HL-60 (cell line): Measurements from ENCODE around the gene LYPLA2.
A peak's percentile ranks its signal among the peaks of the same experiment; 100 is the strongest.

Experiments used
- DNase-seq, 2 experiments: peaks; one replicate each; pipeline ENCODE4 v3.0.0-alpha.2; 2010 to 2020; ENCODE audit warnings: low read depth in 1 of 2, low spot score in 1 of 2
- H3K27ac ChIP-seq: fragments of 250-450 bp; sonication (Bioruptor Pico); replicated peaks from 2 replicates; pipeline ENCODE4 v1.5.1; 2020; ENCODE audit warnings: mild to moderate bottlenecking, moderate library complexity
- H3K27me3 ChIP-seq: fragments of 250-450 bp; sonication (Bioruptor Pico); 2 replicates; pipeline ENCODE4 v1.5.1; 2021; ENCODE audit warnings: mild to moderate bottlenecking, moderate library complexity; ENCODE audit not compliant: insufficient read depth, poor library complexity, severe bottlenecking
- H3K4me3 ChIP-seq: replicated peaks from 2 replicates; pipeline ENCODE4 v1.5.1; 2011; ENCODE audit warnings: mild to moderate bottlenecking, control low read depth, low read length; ENCODE audit not compliant: insufficient read depth
- GABPA ChIP-seq: IDR thresholded peaks from 2 replicates; pipeline ENCODE4 v1.6.1; 2012; ENCODE audit warnings: low read depth
- POLR2AphosphoS5 ChIP-seq: IDR thresholded peaks from 2 replicates; pipeline ENCODE4 v1.6.1; 2012; ENCODE audit warnings: low read depth
- SPI1 ChIP-seq: IDR thresholded peaks from 2 replicates; pipeline ENCODE4 v1.6.1; 2012; ENCODE audit warnings: low read depth, mild to moderate bottlenecking, borderline replicate concordance
- long read RNA-seq: library from polyadenylated mRNA; unstranded; transcript quantifications from one replicate; pipeline ENCODE4 v2.0.0, GENCODE V29; 2020
- TF ChIP-seq, protein P1 (sequence below): IDR thresholded peaks from 2 replicates; pipeline ENCODE4 v1.6.1; 2012; ENCODE audit warnings: low read depth; ENCODE audit not compliant: insufficient replicate concordance
- TF ChIP-seq, protein P2 (sequence below): IDR thresholded peaks from one replicate; pipeline ENCODE4 v1.5.1; 2011; ENCODE audit warnings: low read length, control low read depth, inconsistent platforms; ENCODE audit not compliant: insufficient read depth

The LYPLA2 gene
- long read RNA-seq, transcript LYPLA2-205 (10 exons, 1,810 nt): major isoform, 296 of 350 reads
- long read RNA-seq, partial matches to known transcripts: 18 of 350 reads
- long read RNA-seq, other reads (novel, unspliced or antisense): 28 of 350 reads

DNA sequence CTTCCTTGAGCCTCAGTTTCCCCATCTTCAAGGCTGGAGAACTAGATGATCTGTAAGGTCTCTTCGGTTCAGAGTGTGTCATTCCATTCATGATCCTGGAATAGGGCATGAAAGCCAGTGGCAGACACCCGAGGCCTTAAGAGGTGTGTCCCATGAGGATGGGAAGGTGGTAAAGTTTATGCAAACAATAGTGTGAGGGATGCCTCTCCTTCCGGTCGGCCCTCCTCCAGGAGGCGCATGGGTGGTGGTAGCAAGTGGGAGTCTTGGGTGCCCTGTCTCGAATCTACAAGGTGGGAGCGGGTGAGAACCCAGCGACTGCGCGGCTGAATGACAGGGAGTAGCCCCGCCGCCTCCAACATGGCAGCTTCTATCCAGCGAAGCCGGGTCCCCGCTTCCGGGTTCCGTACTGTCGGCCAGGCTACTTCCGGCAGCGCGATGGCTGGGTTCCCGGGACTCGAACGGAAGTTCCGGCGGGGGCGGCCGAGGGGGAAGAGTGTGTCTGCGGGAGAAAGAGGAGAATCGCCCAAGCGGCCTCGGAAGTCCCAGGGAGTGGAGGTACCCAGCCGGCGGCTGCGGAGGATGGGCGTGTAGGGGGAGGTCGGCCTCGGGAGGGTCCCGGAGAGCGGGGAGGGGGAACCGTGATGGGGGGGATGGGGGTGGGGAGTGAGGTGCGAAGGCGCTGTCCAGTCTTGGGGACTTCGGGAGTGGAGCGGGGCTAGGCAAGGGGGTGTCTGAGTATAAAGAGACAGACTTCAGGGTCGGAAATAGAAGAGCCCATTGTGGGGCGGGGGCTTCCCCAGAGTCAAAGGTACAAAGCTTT, at the start of gene LYPLA2:
TSS of gene LYPLA2 (plus strand) at position 450 of the 820 bp plus-strand sequence. CDS start 1,538 bp downstream, outside the sequence.
- Histone ChIP-seq H3K4me3 (peak within 1 kb of the TSS; percentile 76), H3K27me3 (no peaks in the 10 kb centered on the region), H3K27ac (peak within 1 kb of the TSS; percentile 64)
- peak; percentile 75 for TF ChIP-seq POLR2AphosphoS5
- TF ChIP-seq, protein P1, sequence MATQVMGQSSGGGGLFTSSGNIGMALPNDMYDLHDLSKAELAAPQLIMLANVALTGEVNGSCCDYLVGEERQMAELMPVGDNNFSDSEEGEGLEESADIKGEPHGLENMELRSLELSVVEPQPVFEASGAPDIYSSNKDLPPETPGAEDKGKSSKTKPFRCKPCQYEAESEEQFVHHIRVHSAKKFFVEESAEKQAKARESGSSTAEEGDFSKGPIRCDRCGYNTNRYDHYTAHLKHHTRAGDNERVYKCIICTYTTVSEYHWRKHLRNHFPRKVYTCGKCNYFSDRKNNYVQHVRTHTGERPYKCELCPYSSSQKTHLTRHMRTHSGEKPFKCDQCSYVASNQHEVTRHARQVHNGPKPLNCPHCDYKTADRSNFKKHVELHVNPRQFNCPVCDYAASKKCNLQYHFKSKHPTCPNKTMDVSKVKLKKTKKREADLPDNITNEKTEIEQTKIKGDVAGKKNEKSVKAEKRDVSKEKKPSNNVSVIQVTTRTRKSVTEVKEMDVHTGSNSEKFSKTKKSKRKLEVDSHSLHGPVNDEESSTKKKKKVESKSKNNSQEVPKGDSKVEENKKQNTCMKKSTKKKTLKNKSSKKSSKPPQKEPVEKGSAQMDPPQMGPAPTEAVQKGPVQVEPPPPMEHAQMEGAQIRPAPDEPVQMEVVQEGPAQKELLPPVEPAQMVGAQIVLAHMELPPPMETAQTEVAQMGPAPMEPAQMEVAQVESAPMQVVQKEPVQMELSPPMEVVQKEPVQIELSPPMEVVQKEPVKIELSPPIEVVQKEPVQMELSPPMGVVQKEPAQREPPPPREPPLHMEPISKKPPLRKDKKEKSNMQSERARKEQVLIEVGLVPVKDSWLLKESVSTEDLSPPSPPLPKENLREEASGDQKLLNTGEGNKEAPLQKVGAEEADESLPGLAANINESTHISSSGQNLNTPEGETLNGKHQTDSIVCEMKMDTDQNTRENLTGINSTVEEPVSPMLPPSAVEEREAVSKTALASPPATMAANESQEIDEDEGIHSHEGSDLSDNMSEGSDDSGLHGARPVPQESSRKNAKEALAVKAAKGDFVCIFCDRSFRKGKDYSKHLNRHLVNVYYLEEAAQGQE: peak; percentile 41
- TF ChIP-seq, protein P2, sequence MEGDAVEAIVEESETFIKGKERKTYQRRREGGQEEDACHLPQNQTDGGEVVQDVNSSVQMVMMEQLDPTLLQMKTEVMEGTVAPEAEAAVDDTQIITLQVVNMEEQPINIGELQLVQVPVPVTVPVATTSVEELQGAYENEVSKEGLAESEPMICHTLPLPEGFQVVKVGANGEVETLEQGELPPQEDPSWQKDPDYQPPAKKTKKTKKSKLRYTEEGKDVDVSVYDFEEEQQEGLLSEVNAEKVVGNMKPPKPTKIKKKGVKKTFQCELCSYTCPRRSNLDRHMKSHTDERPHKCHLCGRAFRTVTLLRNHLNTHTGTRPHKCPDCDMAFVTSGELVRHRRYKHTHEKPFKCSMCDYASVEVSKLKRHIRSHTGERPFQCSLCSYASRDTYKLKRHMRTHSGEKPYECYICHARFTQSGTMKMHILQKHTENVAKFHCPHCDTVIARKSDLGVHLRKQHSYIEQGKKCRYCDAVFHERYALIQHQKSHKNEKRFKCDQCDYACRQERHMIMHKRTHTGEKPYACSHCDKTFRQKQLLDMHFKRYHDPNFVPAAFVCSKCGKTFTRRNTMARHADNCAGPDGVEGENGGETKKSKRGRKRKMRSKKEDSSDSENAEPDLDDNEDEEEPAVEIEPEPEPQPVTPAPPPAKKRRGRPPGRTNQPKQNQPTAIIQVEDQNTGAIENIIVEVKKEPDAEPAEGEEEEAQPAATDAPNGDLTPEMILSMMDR: no peak
- TF ChIP-seq GABPA: peak; percentile 95
- TF ChIP-seq SPI1: peak; percentile 43; the same call in 1 of the 2 replicates
- peak; percentile 86 to 94 for DNase-seq

DNA sequence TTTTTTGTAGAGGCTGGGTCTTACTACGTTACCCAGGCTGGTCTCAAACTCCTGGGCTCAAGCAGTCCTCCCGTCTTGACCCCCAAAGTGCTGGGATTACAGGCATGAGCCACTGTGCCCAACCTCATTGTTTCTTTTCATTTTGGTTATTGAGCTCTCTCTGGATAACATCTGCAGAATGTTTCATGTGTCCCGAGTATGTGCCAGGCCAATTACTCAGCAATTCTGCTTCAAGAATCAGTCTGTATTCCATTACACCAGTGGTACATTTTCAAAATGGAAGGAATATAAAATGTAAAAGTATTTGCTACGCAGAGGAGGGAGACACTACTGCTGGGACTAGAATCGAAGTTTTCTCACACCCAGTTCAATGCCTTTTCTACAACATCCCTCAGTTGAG, 49.3 kb upstream of the LYPLA2 start:
- DNase-seq: no peak
- no peak for TF ChIP-seq SPI1
- no peak for TF ChIP-seq POLR2AphosphoS5
- TF ChIP-seq, protein P1: no peak
- TF ChIP-seq, protein P2: no peak
- no peak for TF ChIP-seq GABPA
- H3K27me3 ChIP-seq: no peaks in the 10 kb centered on the region
- no peak overlapping the region for H3K27ac ChIP-seq
- no peak overlapping the region for H3K4me3 ChIP-seq

DNA sequence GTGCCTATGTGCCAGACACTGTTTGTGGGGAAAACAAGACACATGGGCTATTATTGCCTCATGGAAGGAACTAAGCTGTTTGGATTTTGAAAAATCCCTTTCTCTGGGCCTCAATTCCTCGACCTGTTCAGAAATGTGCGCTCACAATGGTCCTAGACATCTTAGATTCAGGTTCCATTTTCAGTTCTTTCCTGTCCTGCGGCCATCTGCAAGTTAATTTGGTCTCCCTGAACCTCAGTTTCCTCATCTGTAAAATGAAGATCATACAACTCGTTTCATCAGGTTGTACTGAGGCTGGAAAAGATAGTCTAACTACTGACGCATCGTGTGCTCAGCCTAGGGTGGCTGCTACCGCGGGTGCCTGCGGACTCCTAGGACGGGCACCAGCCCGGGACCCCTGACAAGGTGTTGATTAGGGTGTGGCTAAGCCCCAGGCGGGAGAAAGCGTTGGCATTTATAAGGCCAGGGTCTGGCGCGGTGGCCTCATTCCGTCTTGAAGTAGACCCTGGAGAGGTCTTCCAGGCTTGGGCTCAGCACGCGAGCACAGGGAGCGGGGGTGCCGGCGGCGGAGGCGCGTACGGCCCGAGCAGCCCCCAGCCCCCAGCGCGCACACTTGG, 48.2 kb upstream of the LYPLA2 start:
- no peaks in the 10 kb centered on the region for H3K27me3 ChIP-seq
- peak overlapping the region; percentile 92 for H3K4me3 ChIP-seq
- no peak for TF ChIP-seq POLR2AphosphoS5
- TF ChIP-seq SPI1: no peak
- TF ChIP-seq, protein P1: no peak
- TF ChIP-seq, protein P2: no peak
- no peak for TF ChIP-seq GABPA
- peak overlapping the region; percentile 90 for H3K27ac ChIP-seq
- DNase-seq: peak in 1 of 2 experiments; percentile 32
